Spleen (tissue), 11 donors: ENCODE data around the gene USP6NL. TPM values are rescaled to one million over a fixed set of nuclear protein-coding genes. Genes with fewer than 3 reads are reported as not detected.

Experiments
- DNase-seq: peaks from one replicate; pipeline ENCODE4 v3.0.0-alpha.2; 2020
- H3K27ac ChIP-seq, 8 donors: fragments of 200-600 bp; sonication (generic) in 7 of 8; 1 replicate in 4 of 8; 2 replicates in 4 of 8; pipeline versions ENCODE4 v1.5.0 to v1.8.0; 2016 to 2021; ENCODE audit warnings: inconsistent platforms in 4 of 8, mild to moderate bottlenecking in 4 of 8, moderate library complexity in 1 of 8
- H3K27me3 ChIP-seq, 7 donors: fragments of 200-600 bp; sonication (generic) in 6 of 7; replicated peaks in 1 of 7; 1 replicate in 4 of 7; 2 replicates in 3 of 7; pipeline versions ENCODE4 v1.5.0 to v1.8.0; 2016 to 2021; ENCODE audit warnings: inconsistent platforms in 3 of 7, mild to moderate bottlenecking in 1 of 7
- H3K36me3 ChIP-seq, 6 donors: fragments of 200-600 bp; sonication (generic) in 5 of 6; 1 replicate in 4 of 6; 2 replicates in 2 of 6; pipeline versions ENCODE4 v1.5.0 to v1.8.0; 2016 to 2021; ENCODE audit warnings: inconsistent platforms in 2 of 6
- H3K4me1 ChIP-seq, 6 donors: fragments of 200-600 bp; sonication (generic) in 5 of 6; 1 replicate in 3 of 6; 2 replicates in 3 of 6; pipeline versions ENCODE4 v1.5.0 to v1.8.0; 2016 to 2021; ENCODE audit warnings: inconsistent platforms in 3 of 6
- H3K4me3 ChIP-seq, 8 donors: fragments of 200-600 bp; sonication (generic) in 7 of 8; 1 replicate in 4 of 8; 2 replicates in 4 of 8; pipeline versions ENCODE4 v1.5.0 to v1.8.0; 2016 to 2021; ENCODE audit warnings: inconsistent platforms in 4 of 8, mild to moderate bottlenecking in 4 of 8, moderate library complexity in 2 of 8
- H3K9me3 ChIP-seq, 8 donors: fragments of 200-600 bp; sonication (generic) in 7 of 8; 1 replicate in 4 of 8; 2 replicates in 4 of 8; pipeline versions ENCODE4 v1.5.0 to v1.8.0; 2016 to 2021; ENCODE audit warnings: inconsistent platforms in 4 of 8
- CTCF ChIP-seq, 11 experiments: fragments of 200-600 bp in 7 of 11; fragments of 450-650 bp in 4 of 11; sonication (generic) in 4 of 11; IDR thresholded peaks in 8 of 11; conservative IDR thresholded peaks in 3 of 11; 1 replicate in 7 of 11; 2 replicates in 4 of 11; pipeline versions ENCODE4 v1.4.0 to v1.8.0; 2016 to 2021; ENCODE audit warnings: antibody characterized with exemption in 11 of 11, inconsistent platforms in 4 of 11, mild to moderate bottlenecking in 1 of 11
- POLR2A ChIP-seq, 3 donors: fragments of 450-650 bp; IDR thresholded peaks; one replicate each; pipeline ENCODE4 v1.5.1; 2017; ENCODE audit warnings: antibody characterized with exemption in 3 of 3, mild to moderate bottlenecking in 1 of 3
- POLR2AphosphoS5 ChIP-seq, 3 donors: sonication (generic); formaldehyde crosslinking; IDR thresholded peaks; one replicate each; pipeline ENCODE4 v1.5.1; 2017; ENCODE audit warnings: antibody characterized with exemption in 3 of 3
- WGBS, 5 donors: extraction: QIAGEN DNeasy Blood & Tissue Kit in 3 of 5; methylation state at CpG; one replicate each; pipeline versions ENCODE4 v1.1.5 to v1.1.7; 2013 to 2018; 5-methylcytosine and 5-hydroxymethylcytosine counted together
- intact Hi-C: fragments of 100-400 bp; cut with DNase I; formaldehyde crosslinking; loops from one replicate; pipeline ENCODE4 v1.15.0; 2023; ENCODE audit warnings: low total_unique reads
- polyA plus RNA-seq, 3 donors: library from polyadenylated mRNA; stranded (reverse); fragments of 200-250 nt; gene quantifications; one replicate each; pipeline ENCODE4 v1.2.1, GENCODE V29; 2013
- total RNA-seq, 7 donors: library from RNA; depleted of rRNA in 3 of 7; stranded (reverse); fragments of >200 nt in 3 of 7; fragmentation: NEBNext Ultra II Directional in 4 of 7; extraction: Animal tissue kit (Norgen Biotek cat#: 25700) in 4 of 7; gene quantifications; one replicate each; pipeline versions ENCODE4 v1.1.0 to v1.2.1, GENCODE V29; 2016 to 2021
- donor health status: healthy with polysubstance abuse.
- donor health status: DM: no; HTN: no; CAD: no; lungs with moderate emphysema.
- donor health status: DM: no; HTN: no; CAD: no.
- donor health status: Bipolar disorder and iron deficiency.
- donor health status: healthy.
- donor health status: DM: no; HTN: no; CAD: no.
- donor health status: DM: yes; HTN: yes; CAD: no.

Gene USP6NL
- total and polyA plus RNA-seq, 10 donors, result 11.0 to 51.7 (median 37.7) TPM

DNA sequence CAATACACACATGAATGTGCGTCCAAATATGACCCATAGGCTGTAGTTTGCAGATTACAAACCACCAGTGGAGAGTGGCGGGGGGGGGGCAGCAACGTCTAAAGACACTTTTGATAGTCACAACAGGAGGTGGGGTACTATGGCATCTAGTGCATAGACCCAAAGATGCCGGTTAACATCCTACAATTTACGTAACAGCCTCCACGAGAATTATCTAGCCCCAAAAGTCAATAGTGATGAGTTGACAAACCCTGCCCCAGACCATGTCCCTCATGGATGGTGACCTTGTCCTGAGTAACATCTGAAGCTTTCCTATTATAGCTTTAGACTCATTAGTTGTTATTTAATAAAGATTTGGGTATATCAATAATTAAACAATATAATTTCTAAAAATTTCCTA lies 31.6 kb downstream of the USP6NL start:
- Histone ChIP-seq H3K27ac (peak overlapping the region in 3 of 8 donors; percentile 20 to 34 (median 21)), H3K4me3 (no peak overlapping the region), H3K27me3 (no peaks in the 10 kb centered on the region), H3K9me3 (peaks cover 0 to 2% (median 1%) of the 10 kb centered on the region in 8 donors), H3K4me1 (peaks cover 11 to 98% (median 46%) of the 10 kb centered on the region in 6 donors), H3K36me3 (peaks cover 0 to 4% (median 0%) of the 10 kb centered on the region in 6 donors)
- DNase-seq, result no peak
- TF ChIP-seq POLR2A (IDR thresholded peaks at IDR 0.05), result no peak
- TF ChIP-seq POLR2AphosphoS5 (IDR thresholded peaks at IDR 0.05), result no peak
- no peak for TF ChIP-seq CTCF (IDR thresholded peaks at IDR 0.05 in 8 of 11, conservative IDR thresholded peaks at IDR 0.05 in 3 of 11)
- intact Hi-C loops, result no loop called here
- 78 to 93% (median 86%) methylated on average over 6 of the region's 6 CpGs for WGBS, 5 donors

DNA sequence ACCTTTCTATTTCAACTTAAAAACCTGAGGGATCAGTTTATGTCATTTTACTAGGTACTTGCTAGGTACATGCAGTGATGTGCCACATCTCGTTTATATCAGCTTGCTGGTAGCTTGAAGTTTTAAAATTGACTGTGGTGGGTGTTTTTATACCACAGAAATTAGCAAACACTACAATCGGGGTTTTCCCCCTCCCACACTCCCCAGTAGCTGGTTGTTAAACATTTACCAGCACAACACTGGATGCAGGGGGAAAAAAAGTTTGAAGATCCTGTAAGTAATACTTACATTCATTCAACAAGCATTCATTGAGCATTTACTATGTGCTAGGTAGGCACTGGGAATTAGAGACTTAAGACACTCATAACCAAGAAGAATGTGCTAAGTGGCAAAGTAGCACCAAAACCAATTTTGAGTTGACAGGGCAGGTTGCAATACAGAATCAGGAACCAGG lies 32.6 kb downstream of the USP6NL start:
- 40 to 59% (median 51%) methylated on average over 2 of the region's 2 CpGs for WGBS, 5 donors
- DNase-seq, result no peak
- Histone ChIP-seq H3K27ac (peak overlapping the region in 3 of 8 donors; percentile 21 to 42 (median 34)), H3K36me3 (no peaks in the 10 kb centered on the region), H3K27me3 (no peaks in the 10 kb centered on the region), H3K9me3 (no peaks in the 10 kb centered on the region), H3K4me3 (no peak overlapping the region), H3K4me1 (peaks cover 21 to 99% (median 54%) of the 10 kb centered on the region in 6 donors)
- TF ChIP-seq POLR2AphosphoS5 (IDR thresholded peaks at IDR 0.05) (no peak), POLR2A (IDR thresholded peaks at IDR 0.05) (no peak), CTCF (IDR thresholded peaks at IDR 0.05 in 8 of 11, conservative IDR thresholded peaks at IDR 0.05 in 3 of 11) (no peak)
- intact Hi-C loops, result no loop called here

- TF ChIP-seq POLR2AphosphoS5 (IDR thresholded peaks at IDR 0.05), result no peak
- TF ChIP-seq CTCF (IDR thresholded peaks at IDR 0.05 in 8 of 11, conservative IDR thresholded peaks at IDR 0.05 in 3 of 11), result no peak
- no peak for TF ChIP-seq POLR2A (IDR thresholded peaks at IDR 0.05)
- H3K36me3 ChIP-seq, result no peaks in the 10 kb centered on the region
- H3K4me1 ChIP-seq, result peaks cover 40 to 100% (median 62%) of the 10 kb centered on the region in 6 donors
- no peak for DNase-seq
- H3K4me3 ChIP-seq, result no peak overlapping the region
- no peak overlapping the region for H3K27ac ChIP-seq
- intact Hi-C loops, result no loop called here
- H3K27me3 ChIP-seq, result no peaks in the 10 kb centered on the region
- WGBS, 5 donors, result 92 to 98% (median 95%) methylated on average over 6 of the region's 6 CpGs
- H3K9me3 ChIP-seq, result no peaks in the 10 kb centered on the region
Measured at GRCh38 chr10:11576092-11576809, 35.2 kb downstream of the USP6NL start.

- DNase-seq, result no peak
- TF ChIP-seq POLR2A (IDR thresholded peaks at IDR 0.05), result no peak
- no peak for TF ChIP-seq CTCF (IDR thresholded peaks at IDR 0.05 in 8 of 11, conservative IDR thresholded peaks at IDR 0.05 in 3 of 11)
- TF ChIP-seq POLR2AphosphoS5 (IDR thresholded peaks at IDR 0.05), result peak in 1 of 3 donors; percentile 13
- H3K27ac ChIP-seq, result peak overlapping the region; percentile 3 to 62 (median 40)
Measured at GRCh38 chr10:11573497-11573896, 38.0 kb downstream of the USP6NL start.

More at GRCh38 chr10:11573497-11573896, 38.0 kb downstream of the USP6NL start:
- no peaks in the 10 kb centered on the region for H3K36me3 ChIP-seq
- H3K9me3 ChIP-seq, result no peaks in the 10 kb centered on the region
- intact Hi-C loops, result loop anchor here (5.0 kb wide), 1 partner anchor 41 kb away; no protein-coding TSS in a partner anchor
- no peak overlapping the region for H3K4me3 ChIP-seq
- H3K4me1 ChIP-seq, result peaks cover 35 to 97% (median 62%) of the 10 kb centered on the region in 6 donors
- 23 to 34% (median 29%) methylated on average over 3 of the region's 3 CpGs for WGBS, 5 donors
- no peaks in the 10 kb centered on the region for H3K27me3 ChIP-seq
